ENCODE data around the gene ZNF665.
A peak's percentile ranks its signal among the peaks of the same experiment; 100 is the strongest.
"Not testable (repeated sequence)": the region's sequence is repeated elsewhere in the genome, so short reads cannot be mapped to it uniquely, and the experiment has no call there.

The ZNF665 gene

GRCh38 chr19:53193535-53194222 lies 521 bp upstream of the ZNF665 start:
- Histone ChIP-seq H2BK5ac (ENCODE audit: low read depth, low read length, poor library complexity) (no peak overlapping the region), H3K4me1 (ENCODE audit: control insufficient read depth in 1 of 2, insufficient read depth in 2 of 2, low read length in 2 of 2) (peaks cover 3 to 5% of the 10 kb centered on the region in 2 experiments), H2AK5ac (ENCODE audit: low read length) (peak overlapping the region; percentile 11), H3K79me1 (ENCODE audit: low read length) (peaks cover 10% of the 10 kb centered on the region), H2BK12ac (ENCODE audit: low read length) (no peak overlapping the region), H2BK120ac (ENCODE audit: insufficient read depth, low read length, poor library complexity) (no peak overlapping the region), H2AFZ (ENCODE audit: insufficient read depth, low read length, poor library complexity) (peak overlapping the region; percentile 43), H3K4me2 (ENCODE audit: low read length) (peak overlapping the region; percentile 56), H3K23ac (ENCODE audit: low read length) (no peak overlapping the region), H3K79me2 (ENCODE audit: control insufficient read depth, insufficient read depth, low read length, poor library complexity) (peaks cover 8% of the 10 kb centered on the region), H4K12ac (ENCODE audit: low read depth, low read length) (no peak overlapping the region), H3K27me3 (ENCODE audit: insufficient read depth, low read length) (no peaks in the 10 kb centered on the region), H3K14ac (ENCODE audit: low read length) (no peak overlapping the region), H3K4me3 (ENCODE audit: low read depth, low read length) (peak overlapping the region; percentile 32), H4K8ac (ENCODE audit: low read depth, low read length) (no peak overlapping the region), H4K91ac (ENCODE audit: low read depth, low read length) (no peak overlapping the region), H3K36me3 (ENCODE audit: control insufficient read depth in 1 of 2, insufficient read depth in 2 of 2, low read length in 2 of 2) (peaks cover 1 to 3% of the 10 kb centered on the region in 2 experiments), H3K27ac (ENCODE audit: low read depth, low read length) (no peak overlapping the region), H3K4ac (ENCODE audit: low read depth, low read length) (no peak overlapping the region), H3K9me3 (ENCODE audit: insufficient read depth, low read depth, low read length) (peaks cover 9% of the 10 kb centered on the region), H3K18ac (ENCODE audit: low read length) (no peak overlapping the region), H3K9ac (ENCODE audit: low read length) (no peak overlapping the region)
- no peak for DNase-seq
- no CpG with 5 or more reads among the region's 12 CpGs for WGBS (ENCODE audit: extremely low coverage, insufficient coverage, insufficient read length)

DNA sequence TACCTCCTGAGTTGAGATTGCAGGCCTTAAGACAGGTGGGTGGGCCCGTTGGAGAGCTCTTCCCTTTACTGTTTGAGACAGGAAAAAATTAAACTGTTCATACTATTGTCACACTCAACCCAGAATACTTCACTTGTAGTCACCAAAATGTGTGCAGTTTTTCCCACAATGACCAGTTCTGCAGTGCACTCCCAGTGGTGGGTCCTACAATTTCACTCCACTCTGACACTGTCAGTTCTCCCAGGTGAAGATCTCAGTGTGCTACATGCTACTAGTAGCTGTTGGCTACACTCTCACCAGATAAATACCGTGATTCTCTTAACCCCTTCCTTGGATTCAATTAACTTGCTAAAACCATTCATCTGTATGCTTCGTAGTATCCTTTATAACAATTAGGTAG lies 2.9 kb downstream of the ZNF665 start:
- no peak overlapping the region for H3K27ac ChIP-seq (ENCODE audit: low read depth, low read length)
- H2AFZ ChIP-seq (ENCODE audit: insufficient read depth, low read length, poor library complexity): no peak overlapping the region
- H3K4me2 ChIP-seq (ENCODE audit: low read length): no peak overlapping the region
- WGBS (ENCODE audit: extremely low coverage, insufficient coverage, insufficient read length): no CpG with 5 or more reads among the region's 3 CpGs
- H4K91ac ChIP-seq (ENCODE audit: low read depth, low read length): no peak overlapping the region
- peaks cover 3% of the 10 kb centered on the region for H3K9me3 ChIP-seq (ENCODE audit: insufficient read depth, low read depth, low read length)
- H3K4me1 ChIP-seq (ENCODE audit: control insufficient read depth in 1 of 2, insufficient read depth in 2 of 2, low read length in 2 of 2): peaks cover 0 to 2% of the 10 kb centered on the region in 2 experiments
- no peak overlapping the region for H4K8ac ChIP-seq (ENCODE audit: low read depth, low read length)
- H3K27me3 ChIP-seq (ENCODE audit: insufficient read depth, low read length): no peaks in the 10 kb centered on the region
- no peak overlapping the region for H3K14ac ChIP-seq (ENCODE audit: low read length)
- H2BK120ac ChIP-seq (ENCODE audit: insufficient read depth, low read length, poor library complexity): no peak overlapping the region
- no peak overlapping the region for H2BK5ac ChIP-seq (ENCODE audit: low read depth, low read length, poor library complexity)
- peaks cover 6% of the 10 kb centered on the region for H3K79me2 ChIP-seq (ENCODE audit: control insufficient read depth, insufficient read depth, low read length, poor library complexity)
- no peak for DNase-seq
- no peak overlapping the region for H3K4ac ChIP-seq (ENCODE audit: low read depth, low read length)
- H2BK12ac ChIP-seq (ENCODE audit: low read length): no peak overlapping the region
- H4K12ac ChIP-seq (ENCODE audit: low read depth, low read length): no peak overlapping the region
- peaks cover 1 to 3% of the 10 kb centered on the region in 2 experiments for H3K36me3 ChIP-seq (ENCODE audit: control insufficient read depth in 1 of 2, insufficient read depth in 2 of 2, low read length in 2 of 2)
- no peak overlapping the region for H3K18ac ChIP-seq (ENCODE audit: low read length)
- H3K9ac ChIP-seq (ENCODE audit: low read length): no peak overlapping the region
- H2AK5ac ChIP-seq (ENCODE audit: low read length): no peak overlapping the region
- no peak overlapping the region for H3K23ac ChIP-seq (ENCODE audit: low read length)
- H3K79me1 ChIP-seq (ENCODE audit: low read length): peaks cover 7% of the 10 kb centered on the region
- H3K4me3 ChIP-seq (ENCODE audit: low read depth, low read length): no peak overlapping the region

DNA sequence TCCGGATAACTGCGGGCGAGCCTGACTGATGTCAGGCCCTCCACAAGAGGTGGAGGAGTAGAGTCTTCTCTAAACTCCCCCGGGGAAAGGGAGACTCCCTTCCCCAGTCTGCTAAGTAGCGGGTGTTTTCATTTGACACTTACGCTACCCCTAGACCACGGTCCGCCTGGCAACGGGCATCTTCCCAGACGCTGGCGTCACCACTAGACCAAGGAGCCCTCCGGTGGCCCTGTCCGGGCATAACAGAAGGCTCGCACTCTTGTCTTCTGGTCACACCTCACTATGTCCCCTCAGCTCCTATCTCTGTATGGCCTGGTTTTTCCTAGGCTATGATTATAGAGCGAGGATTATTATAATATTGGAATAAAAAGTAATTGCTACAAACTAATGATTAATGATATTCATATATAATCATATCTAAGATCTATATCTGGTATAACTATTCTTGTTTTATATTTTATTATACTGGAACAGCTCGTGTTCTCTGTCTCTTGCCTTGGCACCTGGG lies 3.4 kb downstream of the ZNF665 start:
- H4K12ac ChIP-seq (ENCODE audit: low read depth, low read length); H2BK12ac ChIP-seq (ENCODE audit: low read length); H3K4me3 ChIP-seq (ENCODE audit: low read depth, low read length); H4K91ac ChIP-seq (ENCODE audit: low read depth, low read length); H3K36me3 ChIP-seq (ENCODE audit: control insufficient read depth in 1 of 2, insufficient read depth in 2 of 2, low read length in 2 of 2); H3K4ac ChIP-seq (ENCODE audit: low read depth, low read length); H2AFZ ChIP-seq (ENCODE audit: insufficient read depth, low read length, poor library complexity); H3K9ac ChIP-seq (ENCODE audit: low read length); H3K79me2 ChIP-seq (ENCODE audit: control insufficient read depth, insufficient read depth, low read length, poor library complexity); H3K18ac ChIP-seq (ENCODE audit: low read length); H2BK120ac ChIP-seq (ENCODE audit: insufficient read depth, low read length, poor library complexity); H3K9me3 ChIP-seq (ENCODE audit: insufficient read depth, low read depth, low read length); H3K27ac ChIP-seq (ENCODE audit: low read depth, low read length); H2AK5ac ChIP-seq (ENCODE audit: low read length); H3K4me2 ChIP-seq (ENCODE audit: low read length); H3K4me1 ChIP-seq (ENCODE audit: control insufficient read depth in 1 of 2, insufficient read depth in 2 of 2, low read length in 2 of 2); DNase-seq; H3K79me1 ChIP-seq (ENCODE audit: low read length); H2BK5ac ChIP-seq (ENCODE audit: low read depth, low read length, poor library complexity); H3K27me3 ChIP-seq (ENCODE audit: insufficient read depth, low read length); H3K14ac ChIP-seq (ENCODE audit: low read length); H3K23ac ChIP-seq (ENCODE audit: low read length); H4K8ac ChIP-seq (ENCODE audit: low read depth, low read length): not testable (repeated sequence)
- WGBS (ENCODE audit: extremely low coverage, insufficient coverage, insufficient read length): no CpG with 5 or more reads among the region's 16 CpGs

- peak in 1 of 2 donors; percentile 25 for DNase-seq
- not testable (repeated sequence) for H3K4ac ChIP-seq (ENCODE audit: low read depth, low read length)
- no CpG with 5 or more reads among the region's 19 CpGs for WGBS (ENCODE audit: extremely low coverage, insufficient coverage, insufficient read length)
Measured at GRCh38 chr19:53185155-53185882, 7.8 kb downstream of the ZNF665 start.

More at GRCh38 chr19:53185155-53185882, 7.8 kb downstream of the ZNF665 start:
- H3K79me2 ChIP-seq (ENCODE audit: control insufficient read depth, insufficient read depth, low read length, poor library complexity); H2BK12ac ChIP-seq (ENCODE audit: low read length); H4K8ac ChIP-seq (ENCODE audit: low read depth, low read length); H3K4me2 ChIP-seq (ENCODE audit: low read length); H4K91ac ChIP-seq (ENCODE audit: low read depth, low read length); H3K27ac ChIP-seq (ENCODE audit: low read depth, low read length); H2BK120ac ChIP-seq (ENCODE audit: insufficient read depth, low read length, poor library complexity); H4K12ac ChIP-seq (ENCODE audit: low read depth, low read length); H3K27me3 ChIP-seq (ENCODE audit: insufficient read depth, low read length); H3K36me3 ChIP-seq (ENCODE audit: control insufficient read depth in 1 of 2, insufficient read depth in 2 of 2, low read length in 2 of 2); H3K9me3 ChIP-seq (ENCODE audit: insufficient read depth, low read depth, low read length); H2AFZ ChIP-seq (ENCODE audit: insufficient read depth, low read length, poor library complexity); H3K18ac ChIP-seq (ENCODE audit: low read length); H3K79me1 ChIP-seq (ENCODE audit: low read length); H3K14ac ChIP-seq (ENCODE audit: low read length); H3K9ac ChIP-seq (ENCODE audit: low read length); H3K23ac ChIP-seq (ENCODE audit: low read length); H2AK5ac ChIP-seq (ENCODE audit: low read length); H3K4me3 ChIP-seq (ENCODE audit: low read depth, low read length); H2BK5ac ChIP-seq (ENCODE audit: low read depth, low read length, poor library complexity): not testable (repeated sequence)
- H3K4me1 ChIP-seq (ENCODE audit: control insufficient read depth in 1 of 2, insufficient read depth in 2 of 2, low read length in 2 of 2): peaks cover 8 to 17% of the 10 kb centered on the region in 2 experiments
